ENCODE data around the gene HPD.
A peak's percentile ranks its signal among the peaks of the same experiment; 100 is the strongest.

HPD gene

GRCh38 chr12:121810234-121810817 is 48.3 kb downstream of the HPD start:
- FAIRE-seq, result no peak

GRCh38 chr12:121809712-121810116 is 48.9 kb downstream of the HPD start:
- no peak for FAIRE-seq

GRCh38 chr12:121808623-121809022 is 50.0 kb downstream of the HPD start:
- FAIRE-seq, result no peak

- no peak for FAIRE-seq
Measured at GRCh38 chr12:121807642-121808347, 50.9 kb downstream of the HPD start.

- no peak for FAIRE-seq
Measured at GRCh38 chr12:121806546-121807423, 51.9 kb downstream of the HPD start.

GRCh38 chr12:121806009-121806545 is 52.6 kb downstream of the HPD start:
- FAIRE-seq, result no peak

- FAIRE-seq, result no peak
Measured at GRCh38 chr12:121805171-121806008, 53.3 kb downstream of the HPD start.

- FAIRE-seq, result no peak
Measured at GRCh38 chr12:121804417-121805111, 54.1 kb downstream of the HPD start.

- FAIRE-seq, result no peak
Measured at GRCh38 chr12:121803861-121804416, 54.7 kb downstream of the HPD start, which contains the start of gene SETD1B. Gene SETD1B (plus strand): TSS chr12:121804009. CDS start chr12:121804738, 729 bp downstream.

GRCh38 chr12:121802843-121803698 is 55.6 kb downstream of the HPD start:
- FAIRE-seq, result peak; percentile 94

GRCh38 chr12:121802485-121802842 is 56.2 kb downstream of the HPD start:
- no peak for FAIRE-seq

- FAIRE-seq, result no peak
Measured at GRCh38 chr12:121801595-121802484, 56.8 kb downstream of the HPD start.

GRCh38 chr12:121800694-121801594 is 57.7 kb downstream of the HPD start:
- no peak for FAIRE-seq

- no peak for FAIRE-seq
Measured at GRCh38 chr12:121799842-121800693, 58.6 kb downstream of the HPD start.

- no peak for FAIRE-seq
Measured at GRCh38 chr12:121799156-121799841, 59.4 kb downstream of the HPD start.

- FAIRE-seq, result no peak
Measured at GRCh38 chr12:121798787-121799155, 59.9 kb downstream of the HPD start.
